Liver (tissue), 9 donors: Measurements from ENCODE around the gene ONECUT1. TPM values are rescaled to one million over a fixed set of nuclear protein-coding genes. Genes with fewer than 3 reads are reported as not detected.
A peak's percentile ranks its signal among the peaks of the same experiment; 100 is the strongest.

Experiments
- DNase-seq: peaks from one replicate; pipeline ENCODE4 v3.0.0-alpha.2; 2017; ENCODE audit warnings: low spot score
- H3K27ac ChIP-seq, 2 donors: one replicate each; pipeline ENCODE4 v1.7.0; 2013; ENCODE audit warnings: inconsistent platforms in 2 of 2, low read length in 2 of 2, control low read depth in 1 of 2, low read depth in 1 of 2, mild to moderate bottlenecking in 1 of 2
- H3K27me3 ChIP-seq, 4 donors: one replicate each; pipeline versions ENCODE4 v1.6.1 to v1.7.0; 2013; ENCODE audit warnings: low read length in 3 of 4, inconsistent platforms in 1 of 4, mild to moderate bottlenecking in 1 of 4, moderate library complexity in 1 of 4; ENCODE audit not compliant: control insufficient read depth in 4 of 4, insufficient read depth in 4 of 4
- H3K36me3 ChIP-seq, 4 donors: one replicate each; pipeline versions ENCODE4 v1.6.1 to v1.7.0; 2013; ENCODE audit warnings: low read length in 3 of 4, mild to moderate bottlenecking in 3 of 4, low read depth in 1 of 4, moderate library complexity in 1 of 4; ENCODE audit not compliant: control insufficient read depth in 4 of 4, insufficient read depth in 3 of 4
- H3K4me1 ChIP-seq, 4 donors: one replicate each; pipeline versions ENCODE4 v1.6.1 to v1.7.0; 2013; ENCODE audit warnings: low read length in 3 of 4, mild to moderate bottlenecking in 3 of 4, moderate library complexity in 1 of 4; ENCODE audit not compliant: control insufficient read depth in 4 of 4, insufficient read depth in 4 of 4
- H3K4me3 ChIP-seq, 3 donors: one replicate each; pipeline versions ENCODE4 v1.6.1 to v1.7.0; 2013; ENCODE audit warnings: low read length in 3 of 3, control low read depth in 1 of 3, low read depth in 1 of 3, mild to moderate bottlenecking in 1 of 3
- H3K9ac ChIP-seq, 2 donors: one replicate each; pipeline ENCODE4 v1.7.0; 2013; ENCODE audit warnings: low read length in 2 of 2, mild to moderate bottlenecking in 2 of 2, moderate library complexity in 2 of 2, control low read depth in 1 of 2, low read depth in 1 of 2
- H3K9me3 ChIP-seq, 4 donors: one replicate each; pipeline versions ENCODE4 v1.6.1 to v1.7.0; 2013; ENCODE audit warnings: low read length in 3 of 4; ENCODE audit not compliant: control insufficient read depth in 4 of 4
- ATF3 ChIP-seq: IDR thresholded peaks from 2 replicates; pipeline ENCODE4 v1.6.1; 2016; ENCODE audit warnings: antibody characterized with exemption
- CTCF ChIP-seq: fragments of 150-350 bp; IDR thresholded peaks from 2 replicates; pipeline ENCODE4 v1.5.1; 2017; ENCODE audit warnings: improper control_type of control experiment, low read depth, low read length; ENCODE audit not compliant: missing input control
- EGR1 ChIP-seq, 2 donors: IDR thresholded peaks; 2 replicates each; pipeline ENCODE4 v1.6.1; 2016 to 2018; ENCODE audit warnings: antibody characterized with exemption in 2 of 2, low read depth in 2 of 2
- FOXA2 ChIP-seq: IDR thresholded peaks from 2 replicates; pipeline ENCODE4 v1.6.1; 2016; ENCODE audit warnings: antibody characterized with exemption
- HNF4A ChIP-seq, 2 donors: conservative IDR thresholded peaks; 2 replicates each; pipeline ENCODE4 v1.6.1; 2016; ENCODE audit warnings: antibody characterized with exemption in 2 of 2, mild to moderate bottlenecking in 2 of 2
- HNF4G ChIP-seq: IDR thresholded peaks from 2 replicates; pipeline ENCODE4 v1.6.1; 2016; ENCODE audit warnings: antibody characterized with exemption
- JUND ChIP-seq, 2 donors: IDR thresholded peaks; 2 replicates each; pipeline ENCODE4 v1.6.1; 2016; ENCODE audit warnings: antibody characterized with exemption in 2 of 2
- MAX ChIP-seq: IDR thresholded peaks from 2 replicates; pipeline ENCODE4 v1.6.1; 2016; ENCODE audit warnings: antibody characterized with exemption
- RAD21 ChIP-seq, 2 donors: IDR thresholded peaks; 2 replicates each; pipeline ENCODE4 v1.6.1; 2016; ENCODE audit warnings: antibody characterized with exemption in 2 of 2, mild to moderate bottlenecking in 2 of 2
- REST ChIP-seq: IDR thresholded peaks from 2 replicates; pipeline ENCODE4 v1.6.1; 2016; ENCODE audit warnings: antibody characterized with exemption, mild to moderate bottlenecking
- RXRA ChIP-seq, 2 donors: IDR thresholded peaks; 2 replicates each; pipeline ENCODE4 v1.6.1; 2017 to 2018; ENCODE audit warnings: antibody characterized with exemption in 2 of 2, mild to moderate bottlenecking in 1 of 2
- SP1 ChIP-seq: IDR thresholded peaks from 2 replicates; pipeline ENCODE4 v1.6.1; 2018; ENCODE audit warnings: antibody characterized with exemption, mild to moderate bottlenecking
- TAF1 ChIP-seq: conservative IDR thresholded peaks from 2 replicates; pipeline ENCODE4 v1.6.1; 2016; ENCODE audit warnings: antibody characterized with exemption, mild to moderate bottlenecking
- YY1 ChIP-seq: IDR thresholded peaks from 2 replicates; pipeline ENCODE4 v1.6.1; 2016; ENCODE audit warnings: antibody characterized with exemption, mild to moderate bottlenecking
- WGBS: extraction: QIAGEN DNeasy Blood & Tissue Kit; methylation state at CpG from one replicate; pipeline ENCODE4 v1.1.7; 2013; 5-methylcytosine and 5-hydroxymethylcytosine counted together
- polyA plus RNA-seq, 2 donors: library from polyadenylated mRNA; stranded (reverse) in 1 of 2; unstranded in 1 of 2; fragments of 200-250 nt in 1 of 2; fragments of >200 nt in 1 of 2; fragmentation: Nextera tagmentation in 1 of 2; extraction: Ambion mirVana in 1 of 2; gene quantifications; one replicate each; pipeline versions ENCODE4 v1.2.1 to v1.2.3, GENCODE V29; 2013 to 2015
- total RNA-seq, 2 donors: library from RNA; depleted of rRNA; stranded (reverse); fragments of >200 nt; gene quantifications; one replicate each; pipeline ENCODE4 v1.2.3, GENCODE V29; 2014
- donor health status: healthy.
- donor health status: healthy.
- donor health status: healthy.
- donor health status: healthy.
- donor health status: healthy.

The ONECUT1 gene
- total and polyA plus RNA-seq, 4 donors = 7.7 to 51.0 (median 14.8) TPM

- no peak overlapping the region for H3K27ac ChIP-seq
- H3K36me3 ChIP-seq = no peaks in the 10 kb centered on the region
- no peaks in the 10 kb centered on the region for H3K4me1 ChIP-seq
- H3K9me3 ChIP-seq = no peaks in the 10 kb centered on the region
- H3K27me3 ChIP-seq = no peaks in the 10 kb centered on the region
- DNase-seq = no peak
- WGBS = 76% methylated on average over 6 of the region's 6 CpGs
- no peak overlapping the region for H3K4me3 ChIP-seq
- no peak for TF ChIP-seq MAX
- TF ChIP-seq EGR1 (IDR thresholded peaks at IDR 0.05; ENCODE audit: low read depth in 2 of 2) = no peak
- no peak for TF ChIP-seq JUND (IDR thresholded peaks at IDR 0.05)
- peak in 1 of 2 donors; percentile 8 for TF ChIP-seq HNF4A (conservative IDR thresholded peaks at IDR 0.05)
- no peak for TF ChIP-seq REST
- TF ChIP-seq FOXA2 = no peak
- TF ChIP-seq RXRA (IDR thresholded peaks at IDR 0.05) = peak in 1 of 2 donors; percentile 7
- peak in 1 of 2 donors; percentile 26 for TF ChIP-seq RAD21 (IDR thresholded peaks at IDR 0.05)
- TF ChIP-seq SP1 = peak; percentile 23
- no peak overlapping the region for H3K9ac ChIP-seq
Observed at GRCh38 chr15:52717924-52718323, 72.2 kb downstream of the ONECUT1 start.

GRCh38 chr15:52717481-52717880 is 72.7 kb downstream of the ONECUT1 start:
- no peaks in the 10 kb centered on the region for H3K36me3 ChIP-seq
- no peak overlapping the region for H3K27ac ChIP-seq
- no peaks in the 10 kb centered on the region for H3K4me1 ChIP-seq
- no peaks in the 10 kb centered on the region for H3K27me3 ChIP-seq
- WGBS = 92% methylated on average over 6 of the region's 6 CpGs
- TF ChIP-seq HNF4A (conservative IDR thresholded peaks at IDR 0.05) = no peak
- no peak for TF ChIP-seq JUND (IDR thresholded peaks at IDR 0.05)
- TF ChIP-seq REST = no peak
- TF ChIP-seq ATF3 = no peak
- no peak for TF ChIP-seq HNF4G
- TF ChIP-seq YY1 = no peak
- TF ChIP-seq MAX = no peak
- no peak for TF ChIP-seq EGR1 (IDR thresholded peaks at IDR 0.05; ENCODE audit: low read depth in 2 of 2)
- TF ChIP-seq TAF1 = no peak
- TF ChIP-seq SP1 = no peak
- TF ChIP-seq FOXA2 = no peak
- no peak for TF ChIP-seq RXRA (IDR thresholded peaks at IDR 0.05)
- no peak for TF ChIP-seq RAD21 (IDR thresholded peaks at IDR 0.05)
- no peak for TF ChIP-seq CTCF
- H3K9me3 ChIP-seq = no peaks in the 10 kb centered on the region
- no peak for DNase-seq
- H3K4me3 ChIP-seq = no peak overlapping the region
- no peak overlapping the region for H3K9ac ChIP-seq
